A673 (cell line): ENCODE data around the gene AKAP3. TPM values are rescaled to one million over a fixed set of nuclear protein-coding genes. Genes with fewer than 3 reads are reported as not detected.
A peak's percentile ranks its signal among the peaks of the same experiment; 100 is the strongest.

Source experiments
- Bru-seq: library from RNA; stranded (reverse); fragments of 400-500 nt; gene quantifications from one replicate; lab custom pipeline; 2021; lab: Mats Ljungman, UMichigan
- BruChase-seq, 2 experiments: library from RNA; stranded (reverse); fragments of 400-500 nt; gene quantifications; one replicate each; lab custom pipeline; 2021; lab: Mats Ljungman, UMichigan
- BruUV-seq: library from RNA; stranded (reverse); fragments of 400-500 nt; replicated peaks from 2 replicates; lab custom pipeline; 2021; lab: Mats Ljungman, UMichigan
- CTCF ChIA-PET: fragments of 300-600 bp; sonication (Branson Sonifier 250); formaldehyde crosslinking; loops from one replicate; lab custom pipeline; 2022; ENCODE audit warnings: antibody characterized with exemption; lab: Charles Lee
- POLR2A ChIA-PET: fragments of 300-600 bp; sonication (Branson Sonifier 250); formaldehyde crosslinking; loops from one replicate; lab custom pipeline; 2022; ENCODE audit warnings: antibody characterized with exemption; ENCODE audit not compliant: low non-redundant PET; lab: Charles Lee
- DNase-seq: peaks from one replicate; pipeline ENCODE4 v3.0.0-alpha.2; 2015; ENCODE audit warnings: low spot score
- H3K27ac ChIP-seq: fragments of 200-600 bp; sonication (generic); 2 replicates; pipeline ENCODE4 v1.5.1; 2016; ENCODE audit warnings: mixed run types, low read depth, mild to moderate bottlenecking, mixed read lengths, antibody characterized with exemption, low read length; ENCODE audit not compliant: poor library complexity, severe bottlenecking
- H3K27me3 ChIP-seq: fragments of 200-600 bp; sonication (generic); replicated peaks from 2 replicates; pipeline ENCODE4 v1.6.1; 2017; ENCODE audit warnings: mixed run types, low read depth, mild to moderate bottlenecking, mixed read lengths, antibody characterized with exemption, low read length; ENCODE audit not compliant: insufficient read depth, poor library complexity
- H3K36me3 ChIP-seq: fragments of 200-600 bp; sonication (generic); 2 replicates; pipeline ENCODE4 v1.6.1; 2016; ENCODE audit warnings: mixed run types, mild to moderate bottlenecking, mixed read lengths, antibody characterized with exemption, low read length; ENCODE audit not compliant: insufficient read depth, poor library complexity, severe bottlenecking
- H3K4me1 ChIP-seq: fragments of 200-600 bp; sonication (generic); 2 replicates; pipeline ENCODE4 v1.6.1; 2017; ENCODE audit warnings: mixed run types, mild to moderate bottlenecking, mixed read lengths, antibody characterized with exemption, low read length; ENCODE audit not compliant: insufficient read depth, poor library complexity, severe bottlenecking
- H3K4me3 ChIP-seq: fragments of 200-600 bp; sonication (generic); 2 replicates; pipeline ENCODE4 v1.5.1; 2016; ENCODE audit warnings: low read depth, mixed run types, mild to moderate bottlenecking, mixed read lengths, low read length; ENCODE audit not compliant: poor library complexity, severe bottlenecking
- H3K9me3 ChIP-seq: fragments of 200-600 bp; sonication (generic); 2 replicates; pipeline ENCODE4 v1.6.1; 2016; ENCODE audit warnings: mixed run types, low read depth, mild to moderate bottlenecking, mixed read lengths, antibody characterized with exemption, low read length; ENCODE audit not compliant: poor library complexity, severe bottlenecking
- CTCF ChIP-seq: fragments of 300-800, 200-600 bp; sonication (generic); conservative IDR thresholded peaks from 2 replicates; pipeline ENCODE4 v1.5.1; 2017; ENCODE audit warnings: low read depth, mild to moderate bottlenecking, antibody characterized with exemption, low read length, moderate library complexity, mixed read lengths
- EZH2 ChIP-seq: fragments of 200-600 bp; sonication (generic); IDR thresholded peaks from 2 replicates; pipeline ENCODE4 v1.6.1; 2017; ENCODE audit warnings: borderline replicate concordance, low read depth, mild to moderate bottlenecking, mixed read lengths, antibody characterized with exemption, low read length; ENCODE audit not compliant: poor library complexity, severe bottlenecking
- intact Hi-C: fragments of 100-400 bp; cut with micrococcal nuclease; formaldehyde crosslinking; loops from one replicate; pipeline ENCODE4 v1.10.0; 2022; ENCODE audit not compliant: unreplicated experiment
- long read RNA-seq: library from polyadenylated mRNA; stranded (forward); transcript quantifications from one replicate; pipeline ENCODE4 v2.0.0, GENCODE V29; 2022
- total RNA-seq: library from RNA; stranded (reverse); gene quantifications from 2 replicates; pipeline ENCODE4 v1.2.3, GENCODE V29; 2021

The AKAP3 gene
- 1.0 and 1.7 TPM in 2 replicates for total RNA-seq
- Bru-seq, nascent RNA, result percentile 23 among the genes with signal in this experiment
- BruChase-seq, experiment 1, labeled RNA remaining after a 2-hour chase, result percentile 13 among the genes with signal in this experiment
- percentile 14 among the genes with signal in this experiment for BruChase-seq, experiment 2, labeled RNA remaining after a 6-hour chase
- long read RNA-seq, result 0 reads

- no peaks in the 10 kb centered on the region for H3K36me3 ChIP-seq
- CTCF ChIA-PET, result interaction anchor here (0.5 kb wide), 1 partner anchor 1836 kb away, joined by 3 read pairs; no protein-coding TSS in a partner anchor
- peaks cover 21% of the 10 kb centered on the region for H3K27me3 ChIP-seq
- H3K9me3 ChIP-seq, result no peaks in the 10 kb centered on the region
- no peak for TF ChIP-seq EZH2
- TF ChIP-seq CTCF, result no peak
- intact Hi-C loops, result no loop called here
- H3K4me3 ChIP-seq, result peak within 1 kb of the TSS; percentile 89
- peaks cover 14% of the 10 kb centered on the region for H3K4me1 ChIP-seq
- H3K27ac ChIP-seq, result peak within 1 kb of the TSS; percentile 83
- POLR2A ChIA-PET, result interaction anchor here (0.6 kb wide), 1 partner anchor 1871 kb away, joined by 3 read pairs; no protein-coding TSS in a partner anchor
- TSS peak; percentile 97 for BruUV-seq
- DNase-seq, result peak; percentile 88
Measured at GRCh38 chr12:4648501-4649357, at the start of gene AKAP3, which contains the start of gene NDUFA9. AKAP3 (minus strand) TSS chr12:4649051; CDS start chr12:4638196, 10,855 bp downstream. NDUFA9 (plus strand) TSS chr12:4649114; CDS start chr12:4649127, 13 bp downstream.

GRCh38 chr12:4690760-4691159 is 41.9 kb upstream of the AKAP3 start:
- DNase-seq, result no peak
- TF ChIP-seq EZH2 (no peak), CTCF (no peak)
- ChIA-PET CTCF (no interaction called here), POLR2A (no interaction called here)
- H3K27me3 ChIP-seq, result no peaks in the 10 kb centered on the region
- no peaks in the 10 kb centered on the region for H3K9me3 ChIP-seq
- H3K36me3 ChIP-seq, result peaks cover 12% of the 10 kb centered on the region
- intact Hi-C loops, result no loop called here
- no peak overlapping the region for H3K4me3 ChIP-seq
- H3K27ac ChIP-seq, result no peak overlapping the region
- H3K4me1 ChIP-seq, result no peaks in the 10 kb centered on the region
- no TSS peak for BruUV-seq

GRCh38 chr12:4685317-4685716 is 36.5 kb upstream of the AKAP3 start:
- intact Hi-C loops, result no loop called here
- H3K36me3 ChIP-seq, result peaks cover 31% of the 10 kb centered on the region
- POLR2A ChIA-PET, result no interaction called here
- no peaks in the 10 kb centered on the region for H3K9me3 ChIP-seq
- H3K4me1 ChIP-seq, result no peaks in the 10 kb centered on the region
- H3K4me3 ChIP-seq, result no peak overlapping the region
- DNase-seq, result no peak
- CTCF ChIA-PET, result no interaction called here
- TF ChIP-seq CTCF (no peak), EZH2 (no peak)
- no peaks in the 10 kb centered on the region for H3K27me3 ChIP-seq
- H3K27ac ChIP-seq, result no peak overlapping the region
- no TSS peak for BruUV-seq
